HepG2 (cell line): ENCODE results near the gene SYCE1L. TPM values are rescaled to one million over a fixed set of nuclear protein-coding genes. Genes with fewer than 3 reads are reported as not detected.
A peak's percentile ranks its signal among the peaks of the same experiment; 100 is the strongest.

Source experiments
- ATF3 ChIP-seq: sonication (generic); formaldehyde crosslinking; IDR thresholded peaks from 2 replicates; pipeline ENCODE4 v1.4.0; 2020; ENCODE audit warnings: missing genetic modification reagents
- BRF2 ChIP-seq: sonication (generic); formaldehyde crosslinking; IDR thresholded peaks from 2 replicates; pipeline ENCODE4 v1.8.1; 2022; ENCODE audit warnings: mild to moderate bottlenecking, missing genetic modification reagents
- CBX5 ChIP-seq: sonication (generic); formaldehyde crosslinking; IDR thresholded peaks from 2 replicates; pipeline ENCODE4 v1.4.0; 2020; ENCODE audit warnings: missing genetic modification reagents, borderline replicate concordance
- CENPX ChIP-seq: sonication (generic); formaldehyde crosslinking; IDR thresholded peaks from 2 replicates; pipeline ENCODE4 v1.9.0; 2021; ENCODE audit warnings: mild to moderate bottlenecking, missing genetic modification reagents, moderate library complexity
- E2F5 ChIP-seq: sonication (generic); formaldehyde crosslinking; conservative IDR thresholded peaks from 2 replicates; pipeline ENCODE4 v1.4.0; 2020; ENCODE audit warnings: missing genetic modification reagents
- ETV6 ChIP-seq: sonication (generic); formaldehyde crosslinking; conservative IDR thresholded peaks from 2 replicates; pipeline ENCODE4 v1.4.0; 2020; ENCODE audit warnings: missing genetic modification reagents
- FOXK2 ChIP-seq: fragments of 450-650 bp; IDR thresholded peaks from 2 replicates; pipeline ENCODE4 v1.6.1; 2016
- IRF1 ChIP-seq: sonication (generic); formaldehyde crosslinking; IDR thresholded peaks from 2 replicates; pipeline ENCODE4 v1.4.0; 2020; ENCODE audit warnings: low read depth, mild to moderate bottlenecking, missing genetic modification reagents
- JUND ChIP-seq: sonication (generic); formaldehyde crosslinking; IDR thresholded peaks from 2 replicates; pipeline ENCODE4 v1.8.0; 2022; ENCODE audit warnings: mild to moderate bottlenecking, missing genetic modification reagents
- MAZ ChIP-seq, 2 experiments: sonication (generic) in 1 of 2; formaldehyde crosslinking in 1 of 2; IDR thresholded peaks; 2 replicates each; pipeline versions ENCODE4 v1.5.0 to v1.6.1; 2012 to 2020; ENCODE audit warnings: low read depth in 2 of 2, mild to moderate bottlenecking in 2 of 2, borderline replicate concordance in 1 of 2, improper control_type of control experiment in 1 of 2, low read length in 1 of 2, missing genetic modification reagents in 1 of 2, moderate library complexity in 1 of 2
- PREB ChIP-seq: sonication (generic); formaldehyde crosslinking; IDR thresholded peaks from 2 replicates; pipeline ENCODE4 v1.4.0; 2020; ENCODE audit warnings: missing genetic modification reagents
- TERF1 ChIP-seq: sonication (generic); formaldehyde crosslinking; IDR thresholded peaks from 2 replicates; pipeline ENCODE4 v1.8.0; 2022; ENCODE audit warnings: mild to moderate bottlenecking, missing genetic modification reagents, moderate library complexity
- TRAFD1 ChIP-seq: sonication (generic); formaldehyde crosslinking; IDR thresholded peaks from 2 replicates; pipeline ENCODE4 v1.5.1; 2020; ENCODE audit warnings: missing genetic modification reagents, mild to moderate bottlenecking, borderline replicate concordance
- ZBTB37 ChIP-seq: sonication (generic); formaldehyde crosslinking; IDR thresholded peaks from 2 replicates; pipeline ENCODE4 v1.4.0; 2020; ENCODE audit warnings: mild to moderate bottlenecking, missing genetic modification reagents
- ZBTB39 ChIP-seq: sonication (generic); formaldehyde crosslinking; IDR thresholded peaks from 2 replicates; pipeline ENCODE4 v1.5.0; 2020; ENCODE audit warnings: missing genetic modification reagents
- polyA plus RNA-seq, 8 experiments: library from polyadenylated mRNA; depleted of rRNA in 3 of 8; stranded (reverse) in 7 of 8; unstranded in 1 of 8; fragments of >200 nt; fragmentation: Illumina TruSeq in 4 of 8; extraction: Trizol in 4 of 8; gene quantifications; 2 replicates each; pipeline versions ENCODE4 v1.2.1 to v1.2.3, GENCODE V29; 2011 to 2016; ENCODE audit warnings: low read depth in 4 of 8, missing spikeins in 1 of 8, mixed read lengths in 1 of 8; ENCODE audit not compliant: insufficient read depth in 1 of 8
- total RNA-seq, 5 experiments: library from RNA; depleted of rRNA; stranded (reverse); fragments of >200 nt; fragmentation: Illumina TruSeq; extraction: Trizol; gene quantifications; 2 replicates each; pipeline ENCODE4 v1.2.3, GENCODE V29; 2016; ENCODE audit warnings: low read depth in 1 of 5

Gene SYCE1L
- total and polyA plus RNA-seq, 2 of the 13 experiments (the other 11 are each of a cell fraction or from before 2014, with no cell fraction given), result 0.22 TPM; not detected in 1

- TF ChIP-seq ZBTB39 (CRISPR knock-in tag) (no peak), BRF2 (CRISPR knock-in tag) (0 out of 2 replicates have a peak, but pooled peaks have one; percentile 48), PREB (CRISPR knock-in tag) (0 out of 2 replicates have a peak, but pooled peaks have one; percentile 50), CENPX (CRISPR knock-in tag) (no peak), FOXK2 (no peak), CBX5 (CRISPR knock-in tag) (no peak), ZBTB37 (no peak), IRF1 (no peak), TRAFD1 (CRISPR knock-in tag) (no peak), E2F5 (CRISPR knock-in tag) (0 out of 2 replicates have a peak, but pooled peaks have one; percentile 35), TERF1 (peak; percentile 89), JUND (CRISPR knock-in tag) (0 out of 2 replicates have a peak, but pooled peaks have one; percentile 38), ATF3 (no peak), ETV6 (CRISPR knock-in tag) (no peak), MAZ (IDR thresholded peaks at IDR 0.05; ENCODE audit: borderline replicate concordance, low read depth, low read length) (no peak), MAZ (CRISPR knock-in tag; IDR thresholded peaks at IDR 0.05; ENCODE audit: low read depth) (no peak)
These were observed 9.1 kb upstream of the SYCE1L start (continued) for GRCh38 chr16:77190190-77190477.
